Measurements from ENCODE around the gene PNMA8B. TPM values are rescaled to one million over a fixed set of nuclear protein-coding genes. Genes with fewer than 3 reads are reported as not detected.

The PNMA8B gene
- total and polyA plus RNA-seq, 3 experiments from 2014 or later, result 0.04 TPM; not detected in 2

- Histone ChIP-seq H3K4me3 (ENCODE audit: low read length) (no peak overlapping the region), H3K27ac (ENCODE audit: low read depth, low read length) (no peak overlapping the region), H3K9me3 (ENCODE audit: low read length) (no peaks in the 10 kb centered on the region), H3K4me1 (ENCODE audit: insufficient read depth, low read length) (peaks cover 15% of the 10 kb centered on the region), H3K27me3 (ENCODE audit: insufficient read depth, low read length, poor library complexity, severe bottlenecking) (peaks cover 55% of the 10 kb centered on the region), H3K36me3 (ENCODE audit: insufficient read depth, low read length) (no peaks in the 10 kb centered on the region)
- H3K4me3 Mint-ChIP-seq, result no peak overlapping the region
- ChIA-PET CTCF (interaction anchor here (0.8 to 2.2 kb wide), 5 partner anchors 26 to 207 kb away, joined by 3 to 9 read pairs (median 6); no protein-coding TSS in a partner anchor), POLR2A (no interaction called here)
- peaks cover 5 to 33% (median 6%) of the 10 kb centered on the region in 3 donors for H3K4me1 Mint-ChIP-seq
- H3K36me3 Mint-ChIP-seq, result peaks cover 0 to 1% (median 0%) of the 10 kb centered on the region in 3 donors
- no peak overlapping the region for H3K27ac Mint-ChIP-seq
- H3K27me3 Mint-ChIP-seq, result peaks cover 56 to 71% of the 10 kb centered on the region in 2 donors
- no peaks in the 10 kb centered on the region for H3K9me3 Mint-ChIP-seq
- DNase-seq, result peak; percentile 52 to 76 (median 61)
These were observed 7.7 kb downstream of the PNMA8B start for GRCh38 chr19:46487802-46488445.

DNA sequence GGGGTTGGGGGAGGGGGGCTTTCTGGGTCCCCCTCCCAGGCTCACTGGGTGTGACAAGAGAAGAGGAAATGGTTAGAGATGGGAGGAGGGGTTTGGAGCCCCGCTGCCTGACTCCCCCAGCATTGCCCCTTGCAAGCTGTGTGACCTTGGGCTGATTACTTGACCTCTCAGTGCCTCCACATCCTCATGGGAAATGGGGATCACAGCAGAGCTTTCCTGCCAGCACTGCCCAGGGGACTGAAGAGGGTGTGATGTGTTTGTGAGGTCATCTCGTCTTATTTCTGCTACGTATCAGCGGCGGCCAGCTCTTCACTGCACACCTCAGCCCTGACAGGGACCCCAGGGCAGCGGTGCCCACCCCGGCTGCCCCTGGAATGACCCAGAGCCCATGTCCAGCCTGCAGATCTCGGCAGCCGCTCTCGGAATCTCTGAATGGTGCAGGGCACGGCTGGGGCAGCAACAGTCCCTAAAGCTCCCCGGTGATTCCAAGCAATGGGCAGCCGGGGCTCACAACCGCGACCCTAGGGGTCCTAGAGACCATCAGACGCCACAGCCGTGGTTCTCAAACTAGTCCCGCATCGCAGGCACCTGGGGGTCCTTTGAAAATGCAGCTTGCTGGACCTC lies 8.4 kb downstream of the PNMA8B start:
- peaks cover 60 to 76% of the 10 kb centered on the region in 2 donors for H3K27me3 Mint-ChIP-seq
- Histone ChIP-seq H3K9me3 (ENCODE audit: low read length) (no peaks in the 10 kb centered on the region), H3K4me3 (ENCODE audit: low read length) (no peak overlapping the region), H3K27ac (ENCODE audit: low read depth, low read length) (no peak overlapping the region), H3K27me3 (ENCODE audit: insufficient read depth, low read length, poor library complexity, severe bottlenecking) (peaks cover 49% of the 10 kb centered on the region), H3K36me3 (ENCODE audit: insufficient read depth, low read length) (no peaks in the 10 kb centered on the region), H3K4me1 (ENCODE audit: insufficient read depth, low read length) (peaks cover 15% of the 10 kb centered on the region)
- peaks cover 0 to 1% (median 0%) of the 10 kb centered on the region in 3 donors for H3K36me3 Mint-ChIP-seq
- H3K27ac Mint-ChIP-seq, result no peak overlapping the region
- no peak for DNase-seq
- peaks cover 5 to 32% (median 6%) of the 10 kb centered on the region in 3 donors for H3K4me1 Mint-ChIP-seq
- H3K9me3 Mint-ChIP-seq, result no peaks in the 10 kb centered on the region
- H3K4me3 Mint-ChIP-seq, result no peak overlapping the region
- CTCF ChIA-PET, result interaction anchor here (0.8 to 2.2 kb wide), 5 partner anchors 26 to 207 kb away, joined by 3 to 9 read pairs (median 6); no protein-coding TSS in a partner anchor
- POLR2A ChIA-PET, result no interaction called here

- peaks cover 53 to 74% of the 10 kb centered on the region in 2 donors for H3K27me3 Mint-ChIP-seq
These were observed 9.3 kb downstream of the PNMA8B start for GRCh38 chr19:46486358-46486757.

DNA sequence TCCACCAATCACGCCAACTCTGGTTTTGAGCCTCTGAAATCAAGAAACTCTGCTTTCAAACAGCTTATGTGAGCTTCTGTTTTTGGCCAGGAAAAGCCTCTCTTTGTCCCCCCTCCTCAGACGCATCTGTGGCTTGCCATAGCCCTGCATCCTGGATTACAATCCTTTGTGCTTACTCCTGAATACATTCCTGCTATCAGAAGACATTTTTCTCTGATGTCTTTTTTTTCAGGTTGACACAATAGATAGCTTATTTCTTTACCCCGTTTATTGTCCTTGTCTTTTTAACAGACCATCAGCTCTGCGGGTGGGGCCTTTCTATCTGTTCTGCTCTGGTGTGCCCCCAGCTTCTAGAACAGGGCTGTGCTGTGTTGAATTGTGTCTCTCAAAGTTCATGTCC lies 11.0 kb downstream of the PNMA8B start:
- Histone ChIP-seq H3K9me3 (ENCODE audit: low read length) (no peaks in the 10 kb centered on the region), H3K4me3 (ENCODE audit: low read length) (no peak overlapping the region), H3K27me3 (ENCODE audit: insufficient read depth, low read length, poor library complexity, severe bottlenecking) (peaks cover 34% of the 10 kb centered on the region), H3K36me3 (ENCODE audit: insufficient read depth, low read length) (no peaks in the 10 kb centered on the region), H3K4me1 (ENCODE audit: insufficient read depth, low read length) (peaks cover 14% of the 10 kb centered on the region), H3K27ac (ENCODE audit: low read depth, low read length) (no peak overlapping the region)
- peaks cover 0 to 23% (median 5%) of the 10 kb centered on the region in 3 donors for H3K4me1 Mint-ChIP-seq
- H3K4me3 Mint-ChIP-seq, result no peak overlapping the region
- peaks cover 0 to 1% (median 0%) of the 10 kb centered on the region in 3 donors for H3K36me3 Mint-ChIP-seq
- H3K9me3 Mint-ChIP-seq, result no peaks in the 10 kb centered on the region
- H3K27ac Mint-ChIP-seq, result no peak overlapping the region
- ChIA-PET CTCF (no interaction called here), POLR2A (no interaction called here)
- DNase-seq, result no peak
- peaks cover 50 to 67% of the 10 kb centered on the region in 2 donors for H3K27me3 Mint-ChIP-seq

More at GRCh38 chr19:46486358-46486757, 9.3 kb downstream of the PNMA8B start:
- no peak overlapping the region for H3K27ac ChIP-seq (ENCODE audit: low read depth, low read length)
- no peak for DNase-seq
- no peaks in the 10 kb centered on the region for H3K36me3 ChIP-seq (ENCODE audit: insufficient read depth, low read length)
- no peaks in the 10 kb centered on the region for H3K9me3 Mint-ChIP-seq
- peaks cover 15% of the 10 kb centered on the region for H3K4me1 ChIP-seq (ENCODE audit: insufficient read depth, low read length)
- H3K36me3 Mint-ChIP-seq, result peaks cover 0 to 1% (median 0%) of the 10 kb centered on the region in 3 donors
- H3K4me3 Mint-ChIP-seq, result peak overlapping the region in 1 of 7 donors; percentile 5
- CTCF ChIA-PET, result no interaction called here
- peaks cover 5 to 28% (median 6%) of the 10 kb centered on the region in 3 donors for H3K4me1 Mint-ChIP-seq
- no peaks in the 10 kb centered on the region for H3K9me3 ChIP-seq (ENCODE audit: low read length)
- no peak overlapping the region for H3K27ac Mint-ChIP-seq
- POLR2A ChIA-PET, result no interaction called here
- H3K27me3 ChIP-seq (ENCODE audit: insufficient read depth, low read length, poor library complexity, severe bottlenecking), result peaks cover 40% of the 10 kb centered on the region
- H3K4me3 ChIP-seq (ENCODE audit: low read length), result no peak overlapping the region

DNA sequence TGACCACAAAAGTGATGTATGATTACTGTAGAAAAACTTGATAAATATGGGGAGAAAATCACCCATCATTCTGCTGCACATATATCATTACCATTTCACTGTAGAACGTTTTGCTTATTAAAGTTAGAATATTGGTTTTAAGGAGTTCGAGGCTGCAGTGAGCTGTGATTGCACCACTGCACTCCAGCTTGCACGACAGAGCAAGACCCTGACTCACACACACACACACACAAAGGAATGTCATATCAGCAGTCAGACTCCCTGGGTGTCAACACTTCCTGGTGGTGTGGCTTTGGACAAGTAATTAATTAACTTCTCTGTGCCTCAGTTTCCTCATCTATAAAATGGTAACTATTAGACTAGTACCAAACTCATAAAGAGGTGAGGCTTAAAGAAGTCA lies 13.0 kb downstream of the PNMA8B start:
- no peaks in the 10 kb centered on the region for H3K9me3 ChIP-seq (ENCODE audit: low read length)
- H3K27ac ChIP-seq (ENCODE audit: low read depth, low read length), result no peak overlapping the region
- H3K4me3 ChIP-seq (ENCODE audit: low read length), result no peak overlapping the region
- POLR2A ChIA-PET, result no interaction called here
- CTCF ChIA-PET, result no interaction called here
- Mint-ChIP-seq H3K36me3 (peaks cover 0 to 1% (median 0%) of the 10 kb centered on the region in 3 donors), H3K4me3 (no peak overlapping the region), H3K27ac (no peak overlapping the region), H3K9me3 (no peaks in the 10 kb centered on the region), H3K4me1 (peaks cover 2 to 9% (median 7%) of the 10 kb centered on the region in 3 donors), H3K27me3 (peaks cover 38 to 59% of the 10 kb centered on the region in 2 donors)
- H3K27me3 ChIP-seq (ENCODE audit: insufficient read depth, low read length, poor library complexity, severe bottlenecking), result peaks cover 17% of the 10 kb centered on the region
- no peaks in the 10 kb centered on the region for H3K36me3 ChIP-seq (ENCODE audit: insufficient read depth, low read length)
- no peak for DNase-seq
- H3K4me1 ChIP-seq (ENCODE audit: insufficient read depth, low read length), result peaks cover 8% of the 10 kb centered on the region

DNA sequence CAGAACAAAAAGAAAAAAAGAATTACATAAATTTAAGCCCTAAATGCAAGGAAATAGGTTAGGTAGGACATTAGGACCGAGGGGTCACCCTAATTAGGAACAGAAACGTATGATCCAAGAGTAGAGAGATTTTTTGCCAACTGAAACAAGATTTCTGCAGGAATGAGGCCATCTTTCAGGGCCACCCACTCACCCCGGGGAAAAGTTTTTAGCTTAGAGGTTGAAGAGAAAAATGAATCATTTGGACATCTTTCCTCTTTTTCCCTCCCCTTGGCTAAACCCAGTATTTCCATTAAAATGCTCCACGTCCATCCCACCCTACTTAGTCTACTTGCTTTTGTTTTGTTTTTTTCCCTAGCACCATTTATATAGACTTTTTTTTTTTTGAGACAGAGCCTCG lies 13.7 kb downstream of the PNMA8B start:
- POLR2A ChIA-PET, result no interaction called here
- H3K9me3 Mint-ChIP-seq, result no peaks in the 10 kb centered on the region
- Histone ChIP-seq H3K27me3 (ENCODE audit: insufficient read depth, low read length, poor library complexity, severe bottlenecking) (peaks cover 10% of the 10 kb centered on the region), H3K27ac (ENCODE audit: low read depth, low read length) (no peak overlapping the region), H3K36me3 (ENCODE audit: insufficient read depth, low read length) (no peaks in the 10 kb centered on the region), H3K4me1 (ENCODE audit: insufficient read depth, low read length) (peaks cover 1% of the 10 kb centered on the region), H3K9me3 (ENCODE audit: low read length) (no peaks in the 10 kb centered on the region), H3K4me3 (ENCODE audit: low read length) (no peak overlapping the region)
- CTCF ChIA-PET, result no interaction called here
- no peak overlapping the region for H3K4me3 Mint-ChIP-seq
- no peak for DNase-seq
- peaks cover 38 to 53% of the 10 kb centered on the region in 2 donors for H3K27me3 Mint-ChIP-seq
- H3K4me1 Mint-ChIP-seq, result peaks cover 1 to 7% (median 2%) of the 10 kb centered on the region in 3 donors
- H3K27ac Mint-ChIP-seq, result no peak overlapping the region
- peaks cover 0 to 1% (median 0%) of the 10 kb centered on the region in 3 donors for H3K36me3 Mint-ChIP-seq

DNA sequence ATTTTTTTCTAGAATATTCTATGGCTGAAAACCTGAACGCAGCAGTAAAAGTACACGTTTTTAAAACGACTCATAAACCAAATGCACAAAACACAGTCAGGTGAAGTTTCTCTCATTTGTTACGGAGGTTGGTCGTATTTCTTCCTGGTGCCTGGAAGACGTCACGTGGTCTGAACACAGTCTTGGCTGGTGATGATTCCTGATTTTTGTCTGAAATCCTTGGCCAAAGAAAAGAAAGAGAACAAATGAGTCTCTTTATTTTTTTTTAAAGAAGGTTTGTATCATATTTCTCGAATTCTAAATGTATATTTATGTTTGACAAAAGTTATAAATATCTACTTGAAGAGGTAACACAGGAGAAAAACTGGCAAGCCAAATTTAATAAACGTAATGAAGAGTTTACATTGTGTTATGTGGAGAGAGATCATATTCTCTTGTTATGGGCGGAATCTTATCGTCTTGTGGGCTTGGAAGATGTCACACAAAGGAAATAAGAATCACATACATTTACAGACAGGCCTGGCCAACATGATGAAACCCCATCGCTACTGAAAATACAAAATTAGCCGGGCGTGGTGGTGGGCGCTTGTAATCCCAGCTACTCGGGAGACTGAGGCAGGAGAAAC lies 14.3 kb downstream of the PNMA8B start:
- Histone ChIP-seq H3K9me3 (ENCODE audit: low read length) (no peaks in the 10 kb centered on the region), H3K4me3 (ENCODE audit: low read length) (no peak overlapping the region), H3K36me3 (ENCODE audit: insufficient read depth, low read length) (no peaks in the 10 kb centered on the region), H3K27ac (ENCODE audit: low read depth, low read length) (no peak overlapping the region), H3K27me3 (ENCODE audit: insufficient read depth, low read length, poor library complexity, severe bottlenecking) (peaks cover 4% of the 10 kb centered on the region), H3K4me1 (ENCODE audit: insufficient read depth, low read length) (no peaks in the 10 kb centered on the region)
- CTCF ChIA-PET, result interaction anchor here (1.2 kb wide), 1 partner anchor 80 kb away, joined by 3 read pairs; no protein-coding TSS in a partner anchor
- H3K36me3 Mint-ChIP-seq, result peaks cover 0 to 1% (median 0%) of the 10 kb centered on the region in 3 donors
- H3K9me3 Mint-ChIP-seq, result no peaks in the 10 kb centered on the region
- no peak overlapping the region for H3K4me3 Mint-ChIP-seq
- no peak for DNase-seq
- H3K27me3 Mint-ChIP-seq, result peaks cover 32 to 47% of the 10 kb centered on the region in 2 donors
- POLR2A ChIA-PET, result no interaction called here
- H3K4me1 Mint-ChIP-seq, result peaks cover 0 to 7% (median 0%) of the 10 kb centered on the region in 3 donors
- no peak overlapping the region for H3K27ac Mint-ChIP-seq

- Histone ChIP-seq H3K27me3 (ENCODE audit: insufficient read depth, low read length, poor library complexity, severe bottlenecking) (peaks cover 4% of the 10 kb centered on the region), H3K4me1 (ENCODE audit: insufficient read depth, low read length) (no peaks in the 10 kb centered on the region), H3K27ac (ENCODE audit: low read depth, low read length) (no peak overlapping the region), H3K9me3 (ENCODE audit: low read length) (no peaks in the 10 kb centered on the region), H3K4me3 (ENCODE audit: low read length) (no peak overlapping the region), H3K36me3 (ENCODE audit: insufficient read depth, low read length) (no peaks in the 10 kb centered on the region)
- POLR2A ChIA-PET, result no interaction called here
- Mint-ChIP-seq H3K4me1 (peaks cover 0 to 7% (median 0%) of the 10 kb centered on the region in 3 donors), H3K9me3 (no peaks in the 10 kb centered on the region), H3K27me3 (peaks cover 35 to 45% of the 10 kb centered on the region in 2 donors), H3K27ac (no peak overlapping the region), H3K36me3 (peaks cover 0 to 1% (median 0%) of the 10 kb centered on the region in 3 donors), H3K4me3 (no peak overlapping the region)
- CTCF ChIA-PET, result interaction anchor here (1.2 kb wide), 1 partner anchor 79 kb away, joined by 3 read pairs; no protein-coding TSS in a partner anchor
- no peak for DNase-seq
These were observed 15.3 kb downstream of the PNMA8B start for GRCh38 chr19:46480415-46480814.
